Measurements from ENCODE around the gene SCAMP2. TPM values are rescaled to one million over a fixed set of nuclear protein-coding genes. Genes with fewer than 3 reads are reported as not detected.

The SCAMP2 gene
- total RNA-seq, 1 experiment from 2014 or later = 94.4 TPM

GRCh38 chr15:74838137-74838516, 35.0 kb downstream of the SCAMP2 start:
- ChIA-PET POLR2A (ENCODE audit: low non-redundant PET) (no interaction called here), CTCF (no interaction called here)
- intact Hi-C loops (cut with micrococcal nuclease; ENCODE audit: unreplicated experiment) = loop anchor here (5.0 kb wide), 1 partner anchor 66 kb away; no protein-coding TSS in a partner anchor
- TF ChIP-seq EZH2 (IDR thresholded peaks at IDR 0.05; ENCODE audit: borderline replicate concordance, low read depth, low read length, poor library complexity, severe bottlenecking) (no peak), CTCF (conservative IDR thresholded peaks at IDR 0.05; ENCODE audit: low read depth, low read length) (no peak)
- no peak for DNase-seq (ENCODE audit: low spot score)
- H3K4me1 ChIP-seq (ENCODE audit: insufficient read depth, low read length, poor library complexity, severe bottlenecking) = peaks cover under 1% of the 10 kb centered on the region
- peaks cover 8% of the 10 kb centered on the region for H3K36me3 ChIP-seq (ENCODE audit: insufficient read depth, low read length, poor library complexity, severe bottlenecking)
- H3K27me3 ChIP-seq (replicated peaks; ENCODE audit: insufficient read depth, low read depth, low read length, poor library complexity) = no peaks in the 10 kb centered on the region
- no peaks in the 10 kb centered on the region for H3K9me3 ChIP-seq (ENCODE audit: low read depth, low read length, poor library complexity, severe bottlenecking)
- BruUV-seq (replicated peaks) = no TSS peak
- no peak overlapping the region for H3K4me3 ChIP-seq (ENCODE audit: low read depth, low read length, poor library complexity, severe bottlenecking)
- no peak overlapping the region for H3K27ac ChIP-seq (ENCODE audit: low read depth, low read length, poor library complexity, severe bottlenecking)

- TF ChIP-seq EZH2 (IDR thresholded peaks at IDR 0.05; ENCODE audit: borderline replicate concordance, low read depth, low read length, poor library complexity, severe bottlenecking) (no peak), CTCF (conservative IDR thresholded peaks at IDR 0.05; ENCODE audit: low read depth, low read length) (no peak; the same call in 1 of the 2 replicates)
- DNase-seq (ENCODE audit: low spot score) = no peak
- no peaks in the 10 kb centered on the region for H3K27me3 ChIP-seq (replicated peaks; ENCODE audit: insufficient read depth, low read depth, low read length, poor library complexity)
- no TSS peak for BruUV-seq (replicated peaks)
- ChIA-PET CTCF (no interaction called here), POLR2A (ENCODE audit: low non-redundant PET) (no interaction called here)
- no peaks in the 10 kb centered on the region for H3K9me3 ChIP-seq (ENCODE audit: low read depth, low read length, poor library complexity, severe bottlenecking)
- peaks cover 8% of the 10 kb centered on the region for H3K36me3 ChIP-seq (ENCODE audit: insufficient read depth, low read length, poor library complexity, severe bottlenecking)
- no peak overlapping the region for H3K4me3 ChIP-seq (ENCODE audit: low read depth, low read length, poor library complexity, severe bottlenecking)
- no peak overlapping the region for H3K27ac ChIP-seq (ENCODE audit: low read depth, low read length, poor library complexity, severe bottlenecking)
- intact Hi-C loops (cut with micrococcal nuclease; ENCODE audit: unreplicated experiment) = loop anchor here (5.0 kb wide), 1 partner anchor 65 kb away; no protein-coding TSS in a partner anchor
- no peaks in the 10 kb centered on the region for H3K4me1 ChIP-seq (ENCODE audit: insufficient read depth, low read length, poor library complexity, severe bottlenecking)
Observed at GRCh38 chr15:74837482-74838136, 35.6 kb downstream of the SCAMP2 start.

GRCh38 chr15:74836846-74837245, 36.3 kb downstream of the SCAMP2 start:
- Histone ChIP-seq H3K4me3 (ENCODE audit: low read depth, low read length, poor library complexity, severe bottlenecking) (no peak overlapping the region), H3K27ac (ENCODE audit: low read depth, low read length, poor library complexity, severe bottlenecking) (no peak overlapping the region), H3K4me1 (ENCODE audit: insufficient read depth, low read length, poor library complexity, severe bottlenecking) (no peaks in the 10 kb centered on the region), H3K27me3 (replicated peaks; ENCODE audit: insufficient read depth, low read depth, low read length, poor library complexity) (no peaks in the 10 kb centered on the region), H3K9me3 (ENCODE audit: low read depth, low read length, poor library complexity, severe bottlenecking) (no peaks in the 10 kb centered on the region), H3K36me3 (ENCODE audit: insufficient read depth, low read length, poor library complexity, severe bottlenecking) (peaks cover 8% of the 10 kb centered on the region)
- TF ChIP-seq CTCF (conservative IDR thresholded peaks at IDR 0.05; ENCODE audit: low read depth, low read length) = no peak
- no peak for TF ChIP-seq EZH2 (IDR thresholded peaks at IDR 0.05; ENCODE audit: borderline replicate concordance, low read depth, low read length, poor library complexity, severe bottlenecking)
- ChIA-PET CTCF (interaction anchor here (1.4 kb wide), 1 partner anchor 66 kb away, joined by 7 read pairs; no protein-coding TSS in a partner anchor), POLR2A (ENCODE audit: low non-redundant PET) (no interaction called here)
- no TSS peak for BruUV-seq (replicated peaks)
- intact Hi-C loops (cut with micrococcal nuclease; ENCODE audit: unreplicated experiment) = loop anchor here (5.0 kb wide), 1 partner anchor 65 kb away; no protein-coding TSS in a partner anchor
- no peak for DNase-seq (ENCODE audit: low spot score)
